Measurements from ENCODE around the gene CPXM1.

- no peak for TF ChIP-seq EZH2 (IDR thresholded peaks at IDR 0.05; ENCODE audit: insufficient read depth, poor library complexity, severe bottlenecking)
- TF ChIP-seq EZH2phosphoT487 (IDR thresholded peaks at IDR 0.05; ENCODE audit: insufficient read depth, low read depth), result no peak
Measured at GRCh38 chr20:2814076-2814475, 13.6 kb upstream of the CPXM1 start.
